ENCODE results near the gene MATN3. TPM values are rescaled to one million over a fixed set of nuclear protein-coding genes. Genes with fewer than 3 reads are reported as not detected.
A peak's percentile ranks its signal among the peaks of the same experiment; 100 is the strongest.

The MATN3 gene
- total RNA-seq, 1 donor from 2014 or later, result not detected

DNA sequence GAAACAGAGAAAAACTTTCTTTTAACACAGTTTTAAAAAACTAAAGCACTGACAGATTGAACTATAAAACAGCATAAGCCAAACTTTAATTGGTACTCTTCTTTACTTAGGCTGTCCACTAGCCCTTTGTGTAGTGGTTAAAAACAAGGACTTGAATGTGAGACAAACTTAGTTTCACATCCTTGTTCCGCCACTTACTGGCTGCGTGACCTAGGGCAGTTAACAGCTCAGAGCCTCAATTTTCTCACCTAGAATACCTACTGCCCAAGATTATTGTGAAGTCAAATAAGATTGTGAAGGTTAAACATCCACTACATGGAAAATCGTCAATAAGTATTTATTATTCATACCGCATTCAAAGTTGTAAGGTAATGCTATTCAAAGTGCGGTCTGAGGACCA is 24.5 kb downstream of the MATN3 start:
- H3K9me3 Mint-ChIP-seq, result no peaks in the 10 kb centered on the region
- ChIA-PET POLR2A (interaction anchor here (0.6 to 1.2 kb wide), 2 partner anchors 55 to 67 kb away, joined by 3 to 7 read pairs; no protein-coding TSS in a partner anchor), CTCF (interaction anchor here (1.0 to 1.4 kb wide), 2 partner anchors 28 to 32 kb away, joined by 3 read pairs; no protein-coding TSS in a partner anchor)
- TF ChIP-seq, protein P1, sequence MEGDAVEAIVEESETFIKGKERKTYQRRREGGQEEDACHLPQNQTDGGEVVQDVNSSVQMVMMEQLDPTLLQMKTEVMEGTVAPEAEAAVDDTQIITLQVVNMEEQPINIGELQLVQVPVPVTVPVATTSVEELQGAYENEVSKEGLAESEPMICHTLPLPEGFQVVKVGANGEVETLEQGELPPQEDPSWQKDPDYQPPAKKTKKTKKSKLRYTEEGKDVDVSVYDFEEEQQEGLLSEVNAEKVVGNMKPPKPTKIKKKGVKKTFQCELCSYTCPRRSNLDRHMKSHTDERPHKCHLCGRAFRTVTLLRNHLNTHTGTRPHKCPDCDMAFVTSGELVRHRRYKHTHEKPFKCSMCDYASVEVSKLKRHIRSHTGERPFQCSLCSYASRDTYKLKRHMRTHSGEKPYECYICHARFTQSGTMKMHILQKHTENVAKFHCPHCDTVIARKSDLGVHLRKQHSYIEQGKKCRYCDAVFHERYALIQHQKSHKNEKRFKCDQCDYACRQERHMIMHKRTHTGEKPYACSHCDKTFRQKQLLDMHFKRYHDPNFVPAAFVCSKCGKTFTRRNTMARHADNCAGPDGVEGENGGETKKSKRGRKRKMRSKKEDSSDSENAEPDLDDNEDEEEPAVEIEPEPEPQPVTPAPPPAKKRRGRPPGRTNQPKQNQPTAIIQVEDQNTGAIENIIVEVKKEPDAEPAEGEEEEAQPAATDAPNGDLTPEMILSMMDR (IDR thresholded peaks at IDR 0.05), result no peak
- ATAC-seq (ENCODE audit: low read depth) (peak; percentile 36), DNase-seq (no peak)
- H3K27me3 Mint-ChIP-seq, result peaks cover 7% of the 10 kb centered on the region
- peak overlapping the region; percentile 91 for H3K4me3 Mint-ChIP-seq
- H3K27ac Mint-ChIP-seq, result peak overlapping the region; percentile 6
- H3K4me1 Mint-ChIP-seq, result peaks cover 31% of the 10 kb centered on the region
- intact Hi-C loops (cut with micrococcal nuclease), result loop anchor here (10.0 kb wide), 1 partner anchor 237 kb away; the partner anchor contains the start of gene SDC1
- peaks cover 15% of the 10 kb centered on the region for H3K36me3 Mint-ChIP-seq (ENCODE audit: low read depth)

DNA sequence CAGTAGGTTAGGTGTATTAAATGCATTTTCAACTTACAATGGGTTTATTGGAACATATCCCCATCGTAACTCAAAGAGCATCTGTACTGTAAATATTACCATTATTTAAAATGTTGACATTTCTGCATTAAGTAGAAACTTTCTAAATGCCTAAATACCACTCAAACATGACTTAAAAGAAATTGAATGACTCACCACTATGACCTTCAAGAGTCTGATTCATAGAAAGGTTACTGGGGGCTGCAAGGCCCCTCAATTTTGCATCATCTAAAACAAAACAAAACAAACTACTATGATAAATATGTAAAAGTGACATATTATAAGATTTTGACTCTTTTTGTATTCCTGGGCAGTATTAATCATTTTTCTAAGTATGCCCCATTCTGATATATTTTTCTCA is 30.2 kb downstream of the MATN3 start:
- Mint-ChIP-seq H3K27ac (no peak overlapping the region), H3K4me1 (peaks cover 2% of the 10 kb centered on the region), H3K27me3 (no peaks in the 10 kb centered on the region), H3K36me3 (ENCODE audit: low read depth) (peaks cover 42% of the 10 kb centered on the region), H3K9me3 (no peaks in the 10 kb centered on the region), H3K4me3 (no peak overlapping the region)
- intact Hi-C loops (cut with micrococcal nuclease), result loop anchor here (10.0 kb wide), 1 partner anchor 243 kb away; the partner anchor contains the start of gene SDC1
- TF ChIP-seq, protein P1 (IDR thresholded peaks at IDR 0.05), result no peak
- ChIA-PET CTCF (interaction anchor here (1.3 kb wide), 1 partner anchor 33 kb away, joined by 3 read pairs; no protein-coding TSS in a partner anchor), POLR2A (no interaction called here)
- no peak for DNase-seq
- ATAC-seq (ENCODE audit: low read depth), result no peak

DNA sequence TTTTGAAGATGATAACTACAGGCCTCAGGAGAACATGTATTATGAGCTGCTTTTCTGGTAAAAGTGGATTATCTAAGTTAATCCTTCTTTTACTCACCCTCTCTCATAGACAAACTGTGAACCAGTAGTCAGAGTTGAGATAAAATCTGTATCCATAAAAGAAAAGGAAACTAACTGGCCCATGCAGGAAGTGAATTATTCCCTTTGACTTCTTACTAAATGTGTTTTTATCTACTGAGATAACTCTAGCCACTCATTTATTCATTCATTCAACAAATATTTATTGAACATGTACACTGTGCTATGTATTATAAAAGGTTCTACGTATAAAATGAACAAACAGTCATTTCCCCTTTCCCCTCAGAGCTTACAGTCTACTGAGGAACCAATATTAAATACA is 32.5 kb downstream of the MATN3 start:
- no peaks in the 10 kb centered on the region for H3K27me3 Mint-ChIP-seq
- POLR2A ChIA-PET, result no interaction called here
- peaks cover 37% of the 10 kb centered on the region for H3K36me3 Mint-ChIP-seq (ENCODE audit: low read depth)
- TF ChIP-seq, protein P1 (IDR thresholded peaks at IDR 0.05), result no peak
- no peak for ATAC-seq (ENCODE audit: low read depth)
- H3K4me1 Mint-ChIP-seq, result no peaks in the 10 kb centered on the region
- H3K27ac Mint-ChIP-seq, result no peak overlapping the region
- no peak for DNase-seq
- intact Hi-C loops (cut with micrococcal nuclease), result loop anchor here (10.0 kb wide), 1 partner anchor 245 kb away; the partner anchor contains the start of gene SDC1
- CTCF ChIA-PET, result interaction anchor here (1.0 kb wide), 1 partner anchor 35 kb away, joined by 3 read pairs; no protein-coding TSS in a partner anchor
- H3K9me3 Mint-ChIP-seq, result no peaks in the 10 kb centered on the region
- no peak overlapping the region for H3K4me3 Mint-ChIP-seq

DNA sequence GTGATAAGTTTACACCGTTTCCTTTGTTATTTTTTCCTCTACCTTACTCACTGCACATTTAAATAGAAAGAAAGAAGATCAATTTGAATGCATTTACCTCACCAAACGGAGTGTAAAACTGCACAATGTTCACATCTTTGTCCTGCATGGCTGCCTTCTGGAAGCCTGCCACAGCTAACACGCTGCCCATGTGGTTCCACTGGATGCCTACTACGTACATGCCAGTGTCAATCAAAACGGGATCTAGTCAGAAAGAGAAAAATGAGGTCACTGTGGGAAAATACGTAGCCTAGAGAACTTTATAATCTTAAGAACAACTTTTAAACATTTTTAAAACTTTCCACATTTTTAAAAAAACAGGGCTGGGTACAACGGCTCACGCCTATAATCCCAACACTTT is 39.0 kb downstream of the MATN3 start:
- intact Hi-C loops (cut with micrococcal nuclease), result no loop called here
- DNase-seq (no peak), ATAC-seq (ENCODE audit: low read depth) (no peak)
- Mint-ChIP-seq H3K27me3 (no peaks in the 10 kb centered on the region), H3K27ac (no peak overlapping the region), H3K9me3 (no peaks in the 10 kb centered on the region), H3K36me3 (ENCODE audit: low read depth) (peaks cover 26% of the 10 kb centered on the region), H3K4me3 (no peak overlapping the region), H3K4me1 (no peaks in the 10 kb centered on the region)
- ChIA-PET CTCF (no interaction called here), POLR2A (no interaction called here)
- TF ChIP-seq, protein P1 (IDR thresholded peaks at IDR 0.05), result no peak

DNA sequence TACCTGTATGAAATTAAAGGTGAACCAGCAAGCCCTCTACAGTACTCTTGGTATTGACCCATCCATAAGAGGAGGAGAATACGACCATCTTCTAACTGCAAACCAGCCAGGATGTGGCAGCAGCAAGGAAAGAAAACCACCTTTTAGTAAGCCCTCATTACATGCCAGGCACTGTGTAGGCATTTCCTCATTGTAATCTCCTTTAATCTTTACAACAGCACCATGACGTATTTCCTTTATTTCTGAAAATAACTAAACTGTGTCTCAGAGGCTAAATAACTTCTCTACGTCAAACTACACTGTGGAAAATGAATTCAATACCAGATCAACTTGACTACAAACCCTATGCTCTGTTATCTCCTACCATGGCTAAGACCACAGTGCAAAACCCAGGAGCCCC is 40.8 kb downstream of the MATN3 start:
- peaks cover 28% of the 10 kb centered on the region for H3K36me3 Mint-ChIP-seq (ENCODE audit: low read depth)
- CTCF ChIA-PET, result no interaction called here
- no peaks in the 10 kb centered on the region for H3K9me3 Mint-ChIP-seq
- H3K4me1 Mint-ChIP-seq, result no peaks in the 10 kb centered on the region
- DNase-seq, result no peak
- no peak overlapping the region for H3K27ac Mint-ChIP-seq
- POLR2A ChIA-PET, result no interaction called here
- intact Hi-C loops (cut with micrococcal nuclease), result no loop called here
- H3K4me3 Mint-ChIP-seq, result no peak overlapping the region
- TF ChIP-seq, protein P1 (IDR thresholded peaks at IDR 0.05), result no peak
- H3K27me3 Mint-ChIP-seq, result no peaks in the 10 kb centered on the region
- no peak for ATAC-seq (ENCODE audit: low read depth)
